H1 (cell line): ENCODE measurements around the gene TRIM15. TPM values are rescaled to one million over a fixed set of nuclear protein-coding genes. Genes with fewer than 3 reads are reported as not detected.

Experiments used
- polyA plus RNA-seq, 7 experiments: library from polyadenylated mRNA; depleted of rRNA in 3 of 7; stranded (reverse) in 5 of 7; unstranded in 2 of 7; fragments of >200 nt in 5 of 7; fragments of 200-250 nt in 2 of 7; gene quantifications; 1 replicate in 5 of 7; 2 replicates in 1 of 7; 4 replicates in 1 of 7; pipeline versions ENCODE4 v1.2.1 to v1.2.3, GENCODE V29; 2011 to 2013; ENCODE audit warnings: missing spikeins in 2 of 7, mixed read lengths in 2 of 7
- small RNA-seq: library from polyadenylated mRNA; stranded (forward); fragments of <200 nt; extraction: miRNeasy Mini kit (QIAGEN cat#:217004); gene quantifications from one replicate; pipeline ENCODE3, GENCODE V24; 2013; ENCODE audit not compliant: insufficient read depth
- total RNA-seq: library from RNA; stranded (reverse); fragmentation: NEBNext Ultra II Directional; extraction: Animal tissue kit (Norgen Biotek cat#: 25700); gene quantifications from 2 replicates; pipeline ENCODE4 v1.2.1, GENCODE V29; 2021

The TRIM15 gene
- total and polyA plus RNA-seq, 2 of the 8 experiments (the other 6 are each of a cell fraction or from before 2014, with no cell fraction given) = 0.18 to 0.48 TPM

Small RNA genes lying within 50 kb of the gene (small RNA-seq; reads per million reads assigned to genes)
- not detected for gene RF00554

Other genes starting within 250 kb of the TRIM15 start
- 221 and 226 TPM in 2 replicates for gene HLA-A, start 221.0 kb upstream of the TRIM15 start, total RNA-seq
- gene HLA-A, start 221.0 kb upstream of the TRIM15 start, polyA plus RNA-seq (2011; rRNA removed) = 474 and 560 TPM in 2 replicates
- gene POLR1H, start 102.3 kb upstream of the TRIM15 start, total RNA-seq = 31.5 and 35.7 TPM in 2 replicates
- 79.0 and 82.2 TPM in 2 replicates for gene POLR1H, start 102.3 kb upstream of the TRIM15 start, polyA plus RNA-seq (2011; rRNA removed)
- gene PPP1R11, start 96.3 kb upstream of the TRIM15 start, total RNA-seq = 26.1 and 26.3 TPM in 2 replicates
- 28.0 and 32.8 TPM in 2 replicates for gene PPP1R11, start 96.3 kb upstream of the TRIM15 start, polyA plus RNA-seq (2011; rRNA removed)
- gene RNF39, start 87.8 kb upstream of the TRIM15 start, total RNA-seq = 1.4 and 1.7 TPM in 2 replicates
- gene RNF39, start 87.8 kb upstream of the TRIM15 start, polyA plus RNA-seq (2011; rRNA removed) = 2.3 TPM in 2 replicates
- not detected in 2 replicates for gene TRIM31, start 50.5 kb upstream of the TRIM15 start, total RNA-seq
- 0.08 TPM in 1 of 2 replicates, not detected in the other for gene TRIM31, start 50.5 kb upstream of the TRIM15 start, polyA plus RNA-seq (2011; rRNA removed)
- not detected in 2 replicates for gene TRIM40, start 27.4 kb upstream of the TRIM15 start, total RNA-seq
- gene TRIM40, start 27.4 kb upstream of the TRIM15 start, polyA plus RNA-seq (2011; rRNA removed) = not detected in 2 replicates
- not detected in 2 replicates for gene TRIM10, start 2.3 kb upstream of the TRIM15 start, total RNA-seq
- 0.06 and 0.08 TPM in 2 replicates for gene TRIM10, start 2.3 kb upstream of the TRIM15 start, polyA plus RNA-seq (2011; rRNA removed)
- gene TRIM26, start 49.9 kb downstream of the TRIM15 start, total RNA-seq = 30.7 and 32.3 TPM in 2 replicates
- gene TRIM26, start 49.9 kb downstream of the TRIM15 start, polyA plus RNA-seq (2011; rRNA removed) = 21.5 and 25.8 TPM in 2 replicates
- 24.2 and 26.1 TPM in 2 replicates for gene TRIM39, start 163.4 kb downstream of the TRIM15 start, total RNA-seq
- 7.3 and 9.8 TPM in 2 replicates for gene TRIM39, start 163.4 kb downstream of the TRIM15 start, polyA plus RNA-seq (2011; rRNA removed)
- gene RPP21, start 181.6 kb downstream of the TRIM15 start, total RNA-seq = 62.6 and 63.0 TPM in 2 replicates
- 219 and 327 TPM in 2 replicates for gene RPP21, start 181.6 kb downstream of the TRIM15 start, polyA plus RNA-seq (2011; rRNA removed)